GM18519 (cell line): Measurements from ENCODE around the gene EPHA2.
"Not testable (repeated sequence)": the region's sequence is repeated elsewhere in the genome, so short reads cannot be mapped to it uniquely, and the experiment has no call there.

Experiments
- ATAC-seq: cut with Tn5 transposase; IDR thresholded peaks from one replicate; pipeline ENCODE4 v1.9.1; 2021; ENCODE audit warnings: mild to moderate bottlenecking, moderate library complexity; ENCODE audit not compliant: unreplicated experiment, low FRiP score

The EPHA2 gene

GRCh38 chr1:16155537-16156410, at the start of gene EPHA2:
Gene EPHA2, minus strand, starts transcription at chr1:16156069. Its CDS starts 137 bp downstream, at chr1:16155932.
- ATAC-seq = no peak

DNA sequence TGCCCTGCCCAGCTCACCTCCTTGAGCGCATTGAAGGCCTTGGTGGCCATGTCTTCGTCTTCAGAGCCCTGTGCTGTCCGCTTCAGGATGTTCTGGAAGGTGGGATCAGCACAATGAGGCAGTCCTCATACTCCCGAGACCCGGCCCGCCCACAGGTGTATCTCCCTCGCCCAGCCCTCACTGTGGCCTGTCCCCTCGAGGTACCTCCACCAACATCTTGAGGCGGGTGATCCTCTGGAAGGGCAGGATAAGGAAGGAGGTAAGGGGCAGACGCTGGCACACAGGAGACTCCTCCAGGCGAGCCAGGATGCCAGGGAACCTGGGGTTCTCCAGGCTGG, 49.4 kb upstream of the EPHA2 start:
- no peak for ATAC-seq

DNA sequence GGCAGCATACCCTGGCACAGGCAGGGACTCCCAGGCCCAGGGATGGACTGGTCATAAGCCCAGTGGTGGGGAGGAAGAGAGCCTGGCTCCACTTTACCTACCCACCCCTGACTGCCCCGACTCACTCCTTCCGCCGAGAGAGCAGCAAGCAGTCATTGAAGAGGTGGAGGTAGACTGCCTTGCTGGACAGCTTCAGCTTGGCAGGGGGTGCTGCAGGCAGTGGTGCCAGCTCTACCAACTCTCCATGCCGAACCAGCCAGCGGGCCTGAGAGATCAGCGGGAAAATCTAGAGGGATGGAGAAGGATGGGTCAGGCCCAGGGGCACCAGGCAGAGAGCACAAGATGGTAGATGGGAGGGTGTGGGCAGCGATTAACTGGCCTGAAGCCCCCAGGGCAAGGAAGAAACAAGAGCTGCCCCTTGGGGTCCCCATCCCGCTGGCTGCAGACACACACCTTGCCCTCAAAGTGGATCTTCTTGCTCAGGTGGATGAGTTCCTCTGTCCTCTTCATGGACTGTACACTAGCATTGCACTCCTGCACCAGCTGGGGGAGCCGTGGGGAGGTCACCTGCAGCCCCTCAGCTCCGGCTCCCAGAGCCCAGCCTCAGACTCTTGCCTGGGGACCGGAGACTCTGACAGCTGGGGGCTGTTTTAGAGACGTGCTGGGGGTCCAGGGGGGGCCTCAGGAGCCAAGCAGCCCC, 48.9 kb upstream of the EPHA2 start:
- ATAC-seq = no peak

GRCh38 chr1:16204216-16204615, 48.3 kb upstream of the EPHA2 start:
- no peak for ATAC-seq

DNA sequence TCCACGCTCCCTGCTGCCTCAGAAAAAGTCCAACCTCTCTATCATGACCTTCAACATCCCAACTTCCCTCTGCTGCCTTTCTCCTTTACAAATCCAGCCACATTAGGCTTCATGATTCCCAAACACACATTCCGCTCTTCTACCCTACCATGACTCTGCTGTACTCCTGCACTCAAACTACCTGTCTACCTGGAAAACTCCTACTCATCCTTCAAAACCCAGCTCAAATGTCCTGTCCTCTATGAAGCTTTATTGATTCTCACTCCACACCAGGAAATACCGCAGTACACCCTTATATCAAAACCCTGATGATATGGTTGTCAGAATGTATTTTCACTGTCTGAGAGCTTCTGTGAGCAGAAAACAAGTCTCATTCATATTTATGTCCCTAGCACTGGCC, 47.7 kb upstream of the EPHA2 start:
- no peak for ATAC-seq

GRCh38 chr1:16202281-16203210, 46.7 kb upstream of the EPHA2 start:
- no peak for ATAC-seq

DNA sequence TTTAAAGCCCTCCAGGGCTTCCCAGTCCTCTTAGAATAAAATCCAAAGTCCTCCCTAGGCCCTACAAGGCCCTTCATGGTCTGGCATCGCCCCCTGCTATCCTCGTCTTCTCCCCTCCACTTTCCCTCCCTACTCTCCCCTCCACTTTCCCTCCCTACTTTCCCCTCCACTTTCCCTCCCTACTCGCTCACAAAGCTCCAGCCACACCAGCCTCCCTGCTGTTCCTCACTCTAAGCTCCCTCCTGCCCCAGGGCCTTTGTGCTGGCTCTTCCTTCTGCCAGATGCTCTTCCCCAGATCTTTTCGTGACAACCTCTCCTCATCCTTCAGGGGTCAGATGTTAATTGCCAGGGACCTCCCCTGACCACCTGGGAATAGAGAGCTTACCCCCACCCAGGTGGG, 43.8 kb upstream of the EPHA2 start:
- no peak for ATAC-seq

DNA sequence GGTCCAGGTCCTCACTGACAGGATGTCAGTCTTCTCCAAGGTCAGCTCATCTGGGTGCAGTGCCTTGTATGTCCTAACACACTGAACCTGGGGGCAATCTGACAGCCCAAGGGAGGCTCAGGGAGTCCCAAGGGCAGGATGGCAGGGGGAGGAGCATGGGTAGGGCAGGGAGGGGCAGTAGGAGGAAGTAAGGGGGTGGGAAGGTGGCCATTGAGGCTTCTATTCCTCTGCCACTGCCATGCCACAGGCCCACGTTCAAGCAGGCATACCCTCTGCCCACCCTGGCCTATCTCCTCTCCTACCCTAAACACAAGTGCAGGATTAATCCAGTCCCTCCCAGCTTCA, 43.3 kb upstream of the EPHA2 start:
- no peak for ATAC-seq

DNA sequence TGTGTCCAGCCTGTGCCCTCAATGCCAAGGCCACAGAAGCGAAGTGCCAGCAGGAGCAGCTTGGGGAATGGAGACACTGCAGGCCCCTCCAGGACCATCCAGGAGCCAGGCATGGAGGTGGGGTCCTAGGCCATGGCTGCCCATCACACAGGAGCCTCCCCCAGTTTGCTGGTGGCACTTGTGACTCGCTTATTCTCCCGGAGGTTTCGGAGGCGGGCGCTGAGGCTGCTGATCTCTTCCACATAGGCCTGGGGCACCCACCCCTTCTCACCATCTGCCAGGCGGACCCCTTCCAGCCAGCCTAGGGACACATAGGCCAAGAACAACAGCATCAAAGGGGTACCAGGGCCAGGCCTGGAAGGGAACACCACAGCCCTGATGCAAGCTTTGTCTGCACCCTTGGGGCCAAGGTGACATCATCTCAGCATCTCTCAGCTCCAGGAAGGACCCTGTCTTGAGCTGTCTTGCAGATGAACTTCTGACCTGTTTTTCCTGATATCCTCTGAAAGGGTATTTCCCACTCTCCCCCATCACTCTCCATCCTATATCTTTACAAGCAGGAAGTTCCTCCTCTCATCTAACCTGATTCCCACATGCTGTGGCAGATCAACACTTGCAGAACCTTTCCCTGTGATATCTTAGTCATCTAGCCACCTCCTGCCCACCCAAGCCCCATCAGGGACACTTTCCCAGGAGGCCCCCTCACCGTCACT, 42.7 kb upstream of the EPHA2 start:
- ATAC-seq = no peak

- ATAC-seq = no peak
Measured at GRCh38 chr1:16196874-16197273, 41.0 kb upstream of the EPHA2 start.

DNA sequence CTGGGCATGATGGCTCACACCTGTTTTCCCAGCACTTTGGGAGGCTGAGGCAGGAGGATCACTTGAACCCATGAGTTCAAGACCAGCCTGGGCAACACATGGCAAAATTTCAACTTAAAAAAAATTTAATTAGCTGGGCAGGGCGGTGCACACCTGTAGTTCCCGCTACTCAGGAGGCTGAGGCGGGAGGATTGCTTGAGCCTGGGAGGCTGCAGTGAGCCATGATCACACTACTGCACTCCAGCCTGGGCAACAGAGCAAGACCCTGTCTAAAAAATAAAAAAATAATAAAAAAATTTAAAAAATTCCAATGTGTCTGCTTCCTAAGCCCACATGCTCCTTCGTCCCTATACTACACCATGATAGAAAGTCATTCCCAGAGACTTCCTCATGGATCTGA, 40.3 kb upstream of the EPHA2 start:
- ATAC-seq = not testable (repeated sequence)

DNA sequence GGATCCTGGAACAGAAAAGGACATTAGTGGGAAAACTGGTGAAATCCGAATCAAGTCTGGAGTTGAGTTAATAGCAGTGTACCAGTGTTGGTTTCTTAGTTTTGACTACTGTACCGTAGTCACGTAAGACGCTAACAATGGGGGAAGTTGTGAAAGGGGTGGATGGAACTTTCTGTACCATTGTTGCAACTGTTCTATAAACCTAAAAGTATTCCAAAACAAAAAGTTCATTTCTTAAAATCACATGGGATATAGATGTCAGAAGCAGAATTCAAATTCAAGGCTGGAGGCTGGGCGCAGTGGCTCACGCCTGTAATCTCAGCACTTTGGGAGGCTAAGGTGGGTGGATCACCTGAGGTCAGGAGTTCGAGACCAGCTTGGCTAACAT, 39.6 kb upstream of the EPHA2 start:
- ATAC-seq = no peak

- ATAC-seq = no peak
Measured at GRCh38 chr1:16191916-16192546, 36.2 kb upstream of the EPHA2 start.

DNA sequence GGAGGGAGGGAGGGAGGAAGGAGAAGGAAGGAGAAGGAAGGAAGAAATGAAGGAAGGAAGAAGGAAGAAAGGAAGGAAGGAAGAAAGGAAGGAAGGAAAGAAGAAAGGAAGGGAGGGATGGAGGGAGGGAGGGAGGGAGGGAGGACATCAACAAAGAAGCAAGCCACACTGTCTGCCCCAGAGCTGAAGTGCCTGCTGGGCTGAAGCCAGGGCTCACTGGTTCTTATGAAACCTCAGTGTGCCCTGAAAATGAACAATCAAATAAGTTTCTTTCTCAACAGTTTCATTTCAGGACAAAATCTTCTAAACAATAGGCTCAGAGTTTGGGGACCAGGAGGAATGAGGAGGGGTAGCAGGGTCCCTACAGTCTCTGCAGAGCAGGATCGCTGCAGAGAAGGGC, 35.4 kb upstream of the EPHA2 start:
- no peak for ATAC-seq

DNA sequence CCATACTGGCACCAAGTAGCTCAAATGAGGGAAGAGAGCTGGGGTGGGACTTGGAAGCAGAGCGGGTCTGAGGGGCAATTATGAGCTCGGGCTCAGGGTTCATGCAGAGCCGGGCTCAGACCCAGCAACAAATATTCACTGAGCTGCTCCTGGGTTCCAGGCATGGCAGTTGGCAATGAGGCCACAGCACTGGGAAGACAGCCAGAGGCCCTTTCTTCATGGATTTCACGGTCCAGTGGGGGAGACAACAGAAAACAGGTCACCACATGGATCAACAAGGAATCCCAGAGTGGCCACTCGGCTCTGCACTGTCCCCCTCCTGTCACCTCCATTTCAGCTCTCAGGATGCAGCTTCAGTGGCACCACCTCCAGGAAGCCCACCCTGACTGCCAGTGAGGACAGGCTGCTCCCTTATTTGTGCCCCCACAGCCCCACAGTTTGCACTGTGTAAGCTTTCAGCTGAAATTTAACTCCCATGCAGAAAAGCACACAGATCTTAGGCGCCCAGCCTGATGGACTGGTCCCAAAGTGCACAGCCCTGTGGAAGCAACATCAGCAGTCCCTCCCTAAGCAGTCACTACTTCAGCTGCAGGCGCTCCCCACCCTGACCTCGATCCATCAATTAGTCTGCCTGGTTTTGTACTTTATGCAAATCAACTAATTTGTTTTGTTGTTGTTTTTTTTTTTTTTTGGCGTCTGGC, 34.2 kb upstream of the EPHA2 start:
- no peak for ATAC-seq

DNA sequence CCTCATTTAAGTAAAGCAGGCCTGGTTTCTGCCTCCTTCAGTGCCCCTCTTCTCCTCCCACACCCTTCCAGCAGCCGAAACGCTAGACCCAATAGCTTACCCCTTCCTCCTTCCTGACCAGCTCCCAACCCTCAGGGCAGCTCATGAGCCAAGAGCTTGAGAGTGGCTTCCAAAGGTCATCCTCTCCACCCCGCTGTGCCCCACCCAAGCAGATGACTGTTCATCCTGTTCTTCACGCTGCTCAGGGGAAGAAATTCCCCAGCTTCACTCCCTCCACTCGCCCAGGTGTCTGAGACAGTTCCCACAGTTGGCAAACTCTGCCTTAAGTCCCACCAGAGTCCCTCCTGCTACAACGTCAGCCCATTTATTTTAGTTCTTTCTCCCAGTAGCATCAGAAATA, 33.1 kb upstream of the EPHA2 start:
- ATAC-seq = no peak

- no peak for ATAC-seq
Measured at GRCh38 chr1:16187748-16188401, 32.0 kb upstream of the EPHA2 start.

GRCh38 chr1:16186655-16187235, 30.9 kb upstream of the EPHA2 start:
- ATAC-seq = no peak
